NAMALWA (cell line): ENCODE data around the gene MMAA.
"Not testable (repeated sequence)": the region's sequence is repeated elsewhere in the genome, so short reads cannot be mapped to it uniquely, and the experiment has no call there.

Experiments used
- DNase-seq: peaks from one replicate; pipeline ENCODE4 v3.0.0-alpha.2; 2015; ENCODE audit warnings: low spot score

The MMAA gene

DNA sequence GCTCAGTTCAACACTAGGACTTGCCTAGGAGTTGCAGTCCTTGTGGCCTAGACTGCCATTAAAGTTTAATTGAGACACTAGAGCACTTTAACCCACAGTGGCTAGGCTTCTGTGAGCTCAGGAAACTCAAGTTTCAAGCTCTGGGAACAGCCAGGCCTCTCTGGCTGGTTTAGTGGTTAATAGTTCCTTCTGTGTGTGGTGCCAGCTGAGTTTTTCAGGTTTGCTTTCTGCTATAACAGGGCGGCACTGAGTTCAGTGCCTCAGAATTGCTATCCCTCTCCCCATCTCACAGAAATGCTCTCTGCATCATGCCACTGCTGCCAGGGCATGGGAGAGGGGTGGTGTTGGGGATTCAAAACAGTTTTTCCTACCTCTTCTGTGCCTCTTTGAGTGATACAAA is 15.9 kb downstream of the MMAA start:
- DNase-seq = no peak

DNA sequence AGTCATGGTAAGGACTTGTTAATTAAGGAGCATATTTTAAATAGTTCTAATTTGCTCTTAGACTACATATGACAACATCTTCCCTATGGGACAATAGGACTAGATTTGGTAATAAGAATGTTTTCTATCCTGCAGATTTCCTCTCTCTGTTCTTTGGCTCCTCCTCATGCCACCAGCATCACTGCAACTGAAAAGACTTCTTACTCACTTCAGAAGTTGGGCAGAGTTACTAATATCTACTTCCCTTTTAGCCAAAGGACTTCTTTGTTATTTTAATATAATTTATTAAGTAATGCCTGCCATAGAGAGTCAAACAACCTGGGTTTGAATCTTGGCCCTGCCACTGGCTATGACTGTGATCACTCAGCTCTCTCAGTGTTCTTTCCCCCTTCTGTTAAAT is 16.4 kb downstream of the MMAA start:
- DNase-seq = no peak

DNA sequence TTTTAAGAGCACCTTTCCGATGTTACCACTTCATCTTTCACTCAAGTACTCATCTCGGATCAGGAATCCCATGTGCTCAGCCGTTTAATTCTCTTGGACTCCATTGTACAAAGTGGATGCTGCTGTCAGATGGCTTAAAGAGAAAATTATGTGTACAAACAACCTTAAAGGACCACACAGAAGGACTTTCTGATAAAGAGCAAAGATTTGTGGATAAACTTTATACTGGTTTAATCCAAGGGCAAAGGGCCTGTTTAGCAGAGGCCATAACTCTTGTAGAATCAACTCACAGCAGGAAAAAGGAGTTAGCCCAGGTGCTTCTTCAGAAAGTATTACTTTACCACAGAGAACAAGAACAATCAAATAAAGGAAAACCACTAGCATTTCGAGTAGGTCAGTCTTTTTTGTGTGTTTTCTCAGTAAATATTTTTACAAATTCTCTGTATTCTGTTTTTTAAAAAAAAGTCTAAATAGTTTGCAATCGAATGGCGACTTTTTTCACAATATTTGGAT is 20.1 kb downstream of the MMAA start:
- no peak for DNase-seq

DNA sequence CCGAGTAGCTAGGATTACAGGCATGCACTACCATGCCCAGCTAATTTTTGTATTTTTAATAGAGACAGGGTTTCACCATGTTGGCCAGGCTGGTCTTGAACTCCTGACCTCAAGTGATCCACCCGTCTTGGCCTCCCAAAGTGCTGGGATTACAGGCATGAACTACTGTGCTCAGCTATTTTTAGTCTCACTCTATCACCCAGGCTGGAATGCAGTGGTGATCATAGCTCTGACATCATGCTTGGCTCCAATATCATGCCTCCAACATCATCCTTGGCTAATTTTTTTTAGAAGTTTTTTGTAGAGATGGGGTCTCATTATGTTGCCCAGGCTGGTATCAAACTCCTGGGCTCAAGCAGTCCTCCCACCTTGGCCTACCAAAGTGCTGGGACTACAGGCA is 21.1 kb downstream of the MMAA start:
- DNase-seq = not testable (repeated sequence)

DNA sequence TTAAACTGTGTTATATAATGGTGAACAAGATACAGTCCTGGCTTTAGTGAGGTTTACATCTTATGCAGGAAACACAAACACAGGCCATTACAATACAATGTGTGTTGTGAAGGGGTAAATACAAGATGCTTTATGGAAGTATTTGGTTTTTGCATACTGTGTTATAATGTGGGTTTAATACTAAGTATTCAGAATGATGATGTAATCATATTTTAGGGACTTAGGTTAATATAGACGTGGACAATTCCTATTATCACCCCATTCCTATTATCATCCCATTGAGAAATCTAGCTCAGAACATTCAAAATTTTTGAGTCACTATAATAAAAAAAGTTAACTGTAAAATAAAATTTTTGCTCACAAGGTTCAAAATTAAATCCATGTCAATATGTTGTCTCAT is 24.1 kb downstream of the MMAA start:
- no peak for DNase-seq

DNA sequence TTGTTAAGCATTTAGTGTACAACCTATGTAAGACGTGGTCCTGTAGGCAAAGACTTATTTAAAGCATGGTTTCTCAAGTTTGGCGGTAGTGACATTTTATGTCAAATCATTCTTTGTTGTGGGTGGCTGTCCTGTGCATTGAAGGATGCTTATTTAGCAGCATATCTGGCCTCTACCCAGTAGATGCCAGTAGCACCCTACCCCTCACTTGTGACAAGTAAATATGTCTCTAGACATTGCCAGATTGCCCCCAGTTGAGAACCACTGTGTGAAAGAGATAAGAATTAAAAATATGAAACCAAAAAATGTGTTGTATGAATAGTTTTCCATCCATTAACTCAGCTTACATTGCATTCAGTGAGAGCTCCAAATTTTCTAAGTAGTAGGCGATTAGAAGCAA is 25.5 kb downstream of the MMAA start:
- DNase-seq = no peak

DNA sequence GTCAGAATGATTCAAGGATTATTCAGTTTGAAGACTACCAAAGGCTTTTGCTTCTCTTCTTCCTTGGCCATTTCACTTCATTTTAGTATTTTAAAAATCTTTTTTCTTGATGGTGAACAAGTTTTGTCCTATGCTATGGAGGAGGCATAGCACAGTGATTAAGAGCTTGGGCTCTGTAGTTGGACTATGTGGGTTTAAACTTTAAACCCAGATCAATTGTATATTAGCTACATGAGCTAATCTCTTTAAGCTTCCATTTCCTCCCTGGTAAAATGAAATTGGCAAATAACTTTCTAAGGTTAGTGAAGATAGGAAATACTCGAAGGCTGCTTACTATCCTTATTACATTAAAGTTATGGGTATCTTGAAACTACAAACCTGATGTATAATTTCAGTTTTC is 37.0 kb downstream of the MMAA start:
- DNase-seq = no peak

DNA sequence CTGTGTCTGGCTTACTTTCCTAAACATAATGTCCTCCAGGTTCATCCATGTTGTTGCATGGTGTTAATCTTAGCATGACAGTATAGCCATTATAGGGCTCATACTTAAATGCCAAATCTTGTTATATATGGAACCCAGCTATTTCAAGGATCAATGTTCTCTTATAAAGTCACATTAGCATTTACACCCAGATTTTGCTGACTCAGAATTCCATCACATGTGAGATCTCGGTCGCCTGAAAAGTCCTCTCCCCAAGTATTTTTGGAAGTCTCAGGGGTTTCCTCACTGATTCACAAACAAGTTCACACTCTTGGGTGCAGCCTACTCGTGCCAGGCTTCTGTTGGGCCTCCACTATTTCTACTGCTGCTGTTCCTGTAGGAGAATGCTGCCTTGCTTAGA is 40.9 kb downstream of the MMAA start:
- DNase-seq = no peak

DNA sequence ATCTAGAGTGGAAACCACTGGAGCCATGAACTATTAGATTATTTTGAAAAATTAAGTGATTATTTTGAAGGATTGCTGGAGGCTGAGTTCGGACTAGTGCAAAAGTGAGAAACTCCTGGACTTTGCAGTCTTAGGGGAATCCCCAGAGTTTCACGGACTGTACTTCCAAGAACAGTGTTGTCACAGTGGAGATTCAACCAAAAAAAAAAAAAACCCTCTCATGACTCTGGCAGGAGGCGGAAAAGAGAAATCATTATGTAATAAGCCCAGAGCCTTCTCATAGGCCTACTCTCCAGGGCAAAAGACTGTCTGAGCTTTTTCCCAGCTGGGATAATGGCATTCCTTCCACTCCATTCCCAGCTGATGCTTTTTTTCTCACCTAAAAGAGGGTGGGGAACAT is 44.0 kb downstream of the MMAA start:
- DNase-seq = no peak

DNA sequence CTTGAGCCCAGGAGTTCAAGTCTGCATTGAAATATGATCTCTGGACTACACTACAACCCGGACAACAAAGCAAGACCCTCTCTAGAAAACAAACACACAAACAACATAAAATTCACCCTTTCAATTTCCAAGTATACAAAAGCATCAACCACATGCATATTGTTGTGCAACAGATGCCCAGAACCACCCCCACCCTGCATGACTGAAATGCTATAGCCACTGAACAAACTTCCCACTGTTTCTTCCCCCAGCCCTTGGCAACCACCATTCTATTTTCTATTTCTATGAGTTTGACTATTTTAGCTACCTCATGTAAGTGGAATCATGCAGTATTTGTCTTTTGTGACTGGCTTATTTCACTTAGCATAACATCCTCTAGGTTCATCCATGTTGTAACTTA is 46.6 kb downstream of the MMAA start:
- DNase-seq = no peak

DNA sequence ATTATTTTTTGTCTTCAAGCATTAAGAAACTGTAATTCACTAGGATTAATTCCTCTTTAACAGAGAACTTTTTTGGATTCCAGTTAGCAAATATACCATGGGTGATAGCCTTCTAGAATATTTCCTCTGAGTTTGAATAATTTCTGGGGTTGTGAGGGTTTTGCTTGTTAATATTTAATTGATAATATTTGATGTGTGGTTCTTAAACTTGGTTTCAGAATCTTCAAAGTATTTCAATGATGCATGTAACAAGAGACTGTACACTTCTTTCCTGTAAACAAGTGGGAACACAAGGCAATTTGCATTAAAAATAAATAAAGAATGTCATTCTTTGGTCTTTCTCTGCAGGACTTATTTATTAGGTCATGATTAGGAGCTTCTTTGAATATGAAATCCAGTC is 51.2 kb downstream of the MMAA start:
- no peak for DNase-seq

DNA sequence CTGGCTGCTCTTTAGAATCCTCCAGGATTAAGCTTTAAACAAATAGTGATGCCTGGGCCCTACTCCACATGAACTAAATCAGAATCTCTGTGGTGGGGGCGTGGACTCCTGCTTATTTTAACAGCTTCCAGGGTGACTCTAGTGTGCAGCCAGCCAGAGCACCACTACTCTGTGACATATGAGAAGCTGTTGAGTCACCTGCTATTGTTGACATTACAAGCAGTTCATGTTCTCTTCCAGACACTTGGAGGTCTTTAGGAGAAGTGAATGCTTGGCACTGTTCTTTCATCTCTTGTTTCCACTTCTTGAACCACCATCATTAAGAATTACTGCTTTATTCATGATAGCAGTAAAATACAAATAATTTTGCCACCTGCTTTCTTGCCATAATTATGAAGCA is 60.3 kb downstream of the MMAA start:
- no peak for DNase-seq

DNA sequence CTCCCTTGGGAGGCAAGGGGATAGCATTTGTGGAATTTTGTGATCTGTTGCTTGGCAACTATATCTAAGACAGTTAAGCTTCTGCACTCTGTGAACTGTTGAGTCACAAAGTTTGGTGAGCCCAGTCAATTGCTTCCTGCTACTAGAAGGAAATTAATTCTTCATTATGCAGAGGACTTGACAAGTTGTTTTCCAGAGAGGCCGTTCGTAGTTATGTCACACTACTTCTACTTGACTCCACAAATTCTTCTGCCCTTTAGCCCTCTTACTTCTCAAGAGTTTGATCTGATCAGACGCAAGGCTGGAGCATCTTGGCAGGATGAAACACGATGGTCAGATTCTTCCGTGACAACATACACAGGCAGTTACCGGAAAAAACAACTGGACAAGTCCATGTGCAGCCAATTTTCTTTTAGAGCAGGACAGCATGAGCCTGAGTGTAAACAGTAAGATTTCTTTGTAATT is 60.8 kb downstream of the MMAA start, which contains the start of gene C4orf51:
Gene C4orf51 (plus strand): TSS at position 156 of the 465 bp plus-strand sequence. CDS start 58 bp downstream, at position 214.
- DNase-seq = no peak

DNA sequence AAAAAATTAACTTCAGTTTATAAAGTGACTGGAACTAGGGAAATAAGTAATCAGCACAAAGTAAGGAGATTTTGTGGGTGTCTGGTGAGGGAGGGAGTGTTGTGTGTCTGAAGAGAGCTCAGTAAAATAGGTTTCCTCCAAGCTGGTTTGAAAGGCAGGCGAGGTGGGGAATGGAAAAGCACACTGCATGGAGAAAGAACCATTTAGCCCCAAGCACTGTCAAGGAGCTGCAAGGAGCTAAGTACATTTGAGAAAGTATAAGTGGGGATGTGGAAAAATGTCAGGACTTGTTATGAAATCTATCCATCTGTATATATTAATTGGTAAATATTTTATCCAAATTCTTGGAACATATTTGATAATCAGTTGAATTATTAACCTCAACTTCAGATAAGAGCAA is 61.7 kb downstream of the MMAA start:
- DNase-seq = no peak

DNA sequence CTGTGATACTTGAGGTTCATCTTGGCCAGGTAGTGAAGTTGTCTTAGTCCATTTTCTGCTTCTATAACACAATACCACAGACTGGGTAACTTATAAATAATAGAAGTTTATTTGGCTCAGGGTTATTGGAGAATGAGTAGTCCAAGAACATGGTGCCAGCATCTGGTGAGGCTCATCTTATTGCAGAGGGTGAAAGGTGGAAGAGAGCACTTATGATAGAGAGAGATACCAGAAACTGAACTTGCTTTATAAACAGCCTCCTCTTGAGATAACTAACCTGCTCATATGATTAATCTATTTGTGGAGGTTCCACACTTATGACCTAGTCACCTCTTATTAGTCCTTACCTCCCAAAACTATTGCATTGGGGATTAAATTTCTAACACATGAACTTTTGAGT is 62.3 kb downstream of the MMAA start:
- no peak for DNase-seq

DNA sequence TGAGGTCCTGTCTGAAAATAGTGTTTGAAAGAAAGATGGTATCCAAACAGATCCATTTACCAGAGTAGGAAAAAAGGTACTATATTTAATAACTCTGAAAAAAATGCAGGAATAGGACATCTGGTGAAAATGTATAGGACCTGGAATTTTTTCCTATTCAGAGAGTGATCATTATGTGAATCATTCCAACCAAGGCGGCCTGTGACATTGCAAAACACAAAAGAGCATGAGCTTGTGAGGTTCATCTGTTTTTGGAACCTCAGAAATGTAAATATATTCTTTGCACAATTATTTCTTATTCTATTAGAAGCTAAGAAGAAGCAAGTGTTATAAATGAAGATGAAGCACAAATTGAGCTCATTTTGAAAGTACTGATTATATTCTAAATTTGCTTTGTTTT is 62.8 kb downstream of the MMAA start:
- no peak for DNase-seq

DNA sequence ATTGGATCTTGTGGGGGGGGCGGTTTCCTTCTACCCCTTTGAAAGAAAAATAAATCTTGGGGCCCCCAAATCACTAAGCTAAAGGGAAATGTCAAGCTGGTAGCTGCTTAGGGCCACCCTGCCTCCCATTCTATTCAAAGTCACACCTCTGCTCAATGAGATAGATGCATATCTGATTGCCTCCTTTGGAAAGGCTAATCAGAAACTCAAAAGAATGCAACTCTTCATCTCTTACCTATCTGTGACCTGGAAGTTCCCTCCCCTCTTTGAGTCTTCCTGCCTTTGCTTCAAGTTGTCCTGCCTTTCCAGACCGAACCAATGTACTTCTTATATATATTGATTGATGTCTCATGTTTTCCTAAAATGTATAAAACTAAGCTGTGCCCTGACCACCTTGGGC is 67.8 kb downstream of the MMAA start:
- no peak for DNase-seq

DNA sequence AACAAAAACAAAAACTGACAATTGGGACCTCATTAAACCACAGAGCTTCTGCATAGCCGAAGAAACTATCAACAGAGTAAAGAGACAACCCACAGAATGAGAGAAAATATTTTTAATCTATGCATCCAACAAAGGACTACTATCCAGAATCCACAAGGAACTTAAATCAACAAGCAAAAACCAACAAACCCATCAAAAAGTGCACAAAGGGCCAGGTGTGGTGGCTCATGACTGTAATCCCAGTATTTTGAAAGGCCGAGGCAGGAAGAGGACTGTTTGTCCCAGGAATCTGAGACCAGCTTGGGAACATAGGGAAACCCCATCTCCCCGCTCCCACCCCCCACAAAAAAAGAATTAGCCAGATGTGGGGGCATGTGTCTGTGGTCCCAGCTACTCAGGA is 71.4 kb downstream of the MMAA start:
- no peak for DNase-seq

DNA sequence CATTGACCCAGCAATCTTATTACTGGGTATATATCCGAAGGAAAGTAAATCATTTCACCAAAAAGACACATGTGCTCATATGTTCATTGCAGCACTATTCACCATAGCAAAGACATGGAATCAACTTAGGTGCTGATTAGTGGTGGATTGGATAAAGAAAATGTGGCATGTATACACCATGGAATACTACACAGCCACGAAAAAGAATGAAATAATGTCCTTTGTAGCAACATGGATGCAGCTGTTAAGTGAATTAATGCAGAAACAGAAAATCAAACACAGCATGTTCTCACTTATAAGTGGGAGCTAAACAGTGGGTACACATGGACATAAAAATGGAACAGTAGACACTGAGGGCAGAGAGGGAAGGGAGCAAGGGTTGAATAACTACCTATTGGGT is 72.2 kb downstream of the MMAA start:
- DNase-seq = not testable (repeated sequence)

DNA sequence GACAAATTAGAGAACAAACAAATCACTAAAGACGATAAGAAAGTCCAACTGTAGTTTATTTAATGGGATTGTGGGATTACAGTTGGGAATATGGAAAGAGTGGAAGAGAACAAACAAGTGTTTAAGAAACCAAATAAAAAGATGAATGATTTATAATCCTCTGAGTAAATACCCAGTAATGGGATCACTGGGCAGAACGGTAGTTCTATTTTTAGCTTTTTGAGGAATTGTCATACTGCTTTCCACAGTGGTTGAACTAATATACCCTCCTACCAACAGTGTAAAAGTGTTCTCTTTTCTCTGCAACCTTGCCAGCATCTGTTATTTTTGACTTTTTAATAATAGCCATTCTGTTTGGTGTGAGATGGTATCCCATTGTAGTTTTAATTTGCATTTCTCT is 75.7 kb downstream of the MMAA start:
- no peak for DNase-seq

DNA sequence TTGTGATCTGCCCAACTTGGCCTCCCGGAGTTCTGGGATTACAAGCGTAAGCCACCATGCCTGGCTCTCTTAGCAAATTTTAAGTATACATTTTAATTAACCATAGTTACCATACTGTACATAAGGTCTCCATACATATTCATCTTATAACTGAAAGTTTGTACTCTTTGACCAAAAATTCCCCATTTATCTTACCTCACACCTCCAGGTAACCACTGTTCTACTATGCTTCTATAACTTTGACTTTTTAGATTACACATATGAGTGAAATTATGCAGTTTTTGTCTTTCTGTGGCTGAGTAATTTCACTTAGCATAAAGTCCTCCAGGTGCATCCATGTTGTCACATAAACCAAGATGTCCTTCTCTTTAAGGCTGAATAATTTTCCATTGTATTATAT is 78.1 kb downstream of the MMAA start:
- DNase-seq = no peak

DNA sequence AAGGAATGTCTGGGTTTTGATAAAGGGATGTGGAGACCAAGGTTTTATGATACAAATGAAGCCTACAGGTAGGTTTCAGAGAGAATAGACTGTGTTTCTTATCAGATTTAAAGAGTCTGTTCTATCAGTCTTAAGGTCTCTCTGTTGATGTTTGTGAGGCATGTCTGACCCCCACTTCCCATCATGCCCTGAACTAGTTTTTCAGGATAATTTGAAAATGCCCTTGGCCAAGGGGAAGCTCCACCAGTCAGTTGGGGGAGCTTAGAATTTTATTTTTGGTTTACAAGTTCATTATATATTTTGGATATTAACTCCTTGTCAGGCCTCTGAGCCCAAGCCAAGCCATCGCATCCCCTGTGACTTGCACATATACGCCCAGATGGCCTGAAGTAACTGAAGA is 79.3 kb downstream of the MMAA start:
- DNase-seq = no peak

DNA sequence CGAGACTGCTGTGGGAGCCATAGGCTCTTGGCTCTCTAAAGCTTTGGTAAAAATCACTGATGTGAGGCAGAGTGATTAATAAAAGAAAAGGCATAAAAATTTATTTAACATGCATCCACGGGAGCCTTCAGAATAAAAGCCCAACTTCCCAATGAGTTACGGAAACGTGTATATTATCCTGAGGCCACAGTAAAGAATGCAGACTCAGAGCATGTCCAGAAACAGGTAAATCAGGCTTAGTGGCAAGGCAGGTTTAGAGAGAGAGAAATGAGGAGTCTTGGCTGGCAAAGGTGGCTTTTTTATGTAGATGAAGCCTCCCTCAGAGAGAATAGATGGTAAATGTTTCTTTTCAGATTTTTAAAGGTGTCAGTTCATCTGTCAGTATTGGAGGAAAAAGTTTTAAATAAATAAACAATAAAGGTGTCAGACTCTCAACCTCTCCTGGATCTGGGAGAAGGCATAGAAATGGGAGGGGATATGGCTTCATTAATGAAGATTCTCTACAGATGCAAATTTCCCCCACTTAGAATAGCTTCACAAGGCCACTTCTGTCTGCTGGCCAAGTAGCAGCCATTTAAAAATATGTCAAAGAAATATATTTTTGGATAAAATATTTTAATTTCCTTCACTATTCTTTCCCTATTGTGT is 84.8 kb downstream of the MMAA start:
- no peak for DNase-seq

DNA sequence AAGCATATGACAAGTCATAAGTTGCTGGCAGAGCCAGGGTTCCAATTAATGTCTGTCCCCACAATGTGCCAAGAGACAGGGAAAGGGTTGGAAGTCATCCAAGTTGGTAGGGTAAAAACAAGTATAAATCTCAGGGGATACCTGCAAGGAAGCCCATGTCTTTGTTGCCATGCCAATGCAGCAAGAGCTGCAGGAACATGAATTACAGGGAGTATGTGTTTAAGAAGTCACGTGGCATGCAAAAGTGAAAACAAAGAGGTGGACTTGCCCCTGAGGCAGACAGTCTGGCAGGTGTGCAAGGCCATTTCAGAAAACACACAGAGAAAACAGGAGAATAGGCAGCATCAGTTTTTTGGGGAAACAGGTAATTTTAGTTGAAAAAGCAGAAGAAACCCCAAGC is 90.2 kb downstream of the MMAA start:
- no peak for DNase-seq
